Thyroid gland (tissue), 4 donors: Measurements from ENCODE around the gene ABCC1.

ENCODE experiments used
- CTCF ChIP-seq, 6 experiments: fragments of 200-600 bp in 3 of 6; fragments of 450-650 bp in 3 of 6; sonication (generic) in 3 of 6; IDR thresholded peaks; one replicate each; pipeline ENCODE4 v1.5.1; 2016 to 2019; ENCODE audit warnings: antibody characterized with exemption in 6 of 6, mild to moderate bottlenecking in 2 of 6, inconsistent platforms in 1 of 6, moderate library complexity in 1 of 6
- POLR2A ChIP-seq, 2 donors: fragments of 450-650 bp; IDR thresholded peaks; one replicate each; pipeline ENCODE4 v1.6.1; 2017; ENCODE audit warnings: antibody characterized with exemption in 2 of 2, mild to moderate bottlenecking in 2 of 2, moderate library complexity in 1 of 2

GRCh38 chr16:15951852-15952251 lies 2.4 kb downstream of the ABCC1 start:
- TF ChIP-seq CTCF (IDR thresholded peaks at IDR 0.05) (no peak), POLR2A (IDR thresholded peaks at IDR 0.05) (no peak)
